ENCODE results near the gene HAUS7.

- TF ChIP-seq CTCF (IDR thresholded peaks at IDR 0.05) (no peak), POLR2A (IDR thresholded peaks at IDR 0.05) (no peak)
These were observed 22.8 kb downstream of the HAUS7 start for GRCh38 chrX:153447581-153447960.

Measured in uterus (tissue), 2 donors.